HCT116 (cell line): ENCODE data around the gene OR5K3. TPM values are rescaled to one million over a fixed set of nuclear protein-coding genes. Genes with fewer than 3 reads are reported as not detected.

ENCODE experiments used
- ATAC-seq: fragments of 200-7000 bp; cut with Tn5 transposase; 2 replicates; pipeline ENCODE4 v1.9.1; 2020; ENCODE audit warnings: mild to moderate bottlenecking, moderate library complexity
- BruUV-seq: library from RNA; stranded (reverse); fragments of 400-500 nt; replicated peaks from 2 replicates; lab custom pipeline; 2021; lab: Mats Ljungman, UMichigan
- CTCF ChIA-PET: fragments of 300-600 bp; sonication (Branson Sonifier 250); formaldehyde crosslinking; loops from one replicate; lab custom pipeline; 2021; ENCODE audit warnings: antibody characterized with exemption; lab: Charles Lee
- POLR2A ChIA-PET: fragments of 300-600, 350-600 bp; sonication (Branson Sonifier 250); formaldehyde crosslinking; loops from one replicate; lab custom pipeline; 2021; ENCODE audit warnings: antibody characterized with exemption; lab: Charles Lee
- RAD21 ChIA-PET, 2 experiments: fragments of 300-600 bp; sonication (Branson Sonifier 250); formaldehyde crosslinking; loops; one replicate each; lab custom pipeline; 2023; ENCODE audit warnings: low total read pairs in 2 of 2; ENCODE audit not compliant: uncharacterized antibody in 2 of 2, unreplicated experiment in 2 of 2, low non-redundant PET in 1 of 2; lab: Charles Lee
- DNase-seq: peaks from one replicate; pipeline ENCODE4 v3.0.0-alpha.2; 2010; ENCODE audit warnings: low read depth, low spot score
- H2AFZ ChIP-seq: fragments of 200-600 bp; shearing (Covaris generic), sonication (generic); 2 replicates; pipeline ENCODE4 v1.6.1; 2017; ENCODE audit warnings: low read depth, mixed run types, mixed read lengths, antibody characterized with exemption, low read length; ENCODE audit not compliant: poor library complexity, severe bottlenecking
- H3K27ac ChIP-seq: 2 replicates; pipeline ENCODE4 v1.5.1; 2012; ENCODE audit warnings: low read depth, low read length
- H3K27me3 ChIP-seq: fragments of 200-600 bp; sonication (generic); 2 replicates; pipeline ENCODE4 v1.6.1; 2016; ENCODE audit warnings: mixed run types, low read length, mixed read lengths; ENCODE audit not compliant: insufficient read depth
- H3K36me3 ChIP-seq, 2 experiments: fragments of 200-500 bp in 1 of 2; fragments of 200-600 bp in 1 of 2; sonication (Bioruptor generic) in 1 of 2; sonication (generic) in 1 of 2; 2 replicates each; pipeline versions ENCODE4 v1.5.1 to v1.6.1; 2014 to 2016; ENCODE audit warnings: low read length in 2 of 2, inconsistent platforms in 1 of 2, mixed read lengths in 1 of 2, mixed run types in 1 of 2; ENCODE audit not compliant: insufficient read depth in 2 of 2, control insufficient read depth in 1 of 2
- H3K4me1 ChIP-seq, 2 experiments: fragments of 200-600 bp in 1 of 2; sonication (generic) in 1 of 2; 2 replicates each; pipeline versions ENCODE4 v1.5.1 to v1.6.1; 2012 to 2017; ENCODE audit warnings: low read length in 2 of 2, inconsistent platforms in 1 of 2, mild to moderate bottlenecking in 1 of 2, mixed read lengths in 1 of 2, mixed run types in 1 of 2, moderate library complexity in 1 of 2; ENCODE audit not compliant: insufficient read depth in 2 of 2, control insufficient read depth in 1 of 2
- H3K4me2 ChIP-seq: fragments of 200-600 bp; sonication (generic); 2 replicates; pipeline ENCODE4 v1.6.1; 2017; ENCODE audit warnings: mixed run types, low read length, mixed read lengths
- H3K4me3 ChIP-seq, 2 experiments: fragments of 200-600 bp in 1 of 2; sonication (generic) in 1 of 2; replicated peaks in 1 of 2; 2 replicates each; pipeline ENCODE4 v1.5.1; 2011 to 2016; ENCODE audit warnings: low read length in 2 of 2, control low read depth in 1 of 2, low read depth in 1 of 2, mild to moderate bottlenecking in 1 of 2, mixed read lengths in 1 of 2, mixed run types in 1 of 2
- H3K79me2 ChIP-seq: fragments of 200-600 bp; sonication (generic); 2 replicates; pipeline ENCODE4 v1.6.1; 2017; ENCODE audit warnings: mild to moderate bottlenecking, mixed run types, low read length, moderate library complexity, mixed read lengths; ENCODE audit not compliant: insufficient read depth
- H3K9ac ChIP-seq: fragments of 200-600 bp; sonication (generic); 2 replicates; pipeline ENCODE4 v1.6.1; 2016; ENCODE audit warnings: low read length, mixed read lengths
- H3K9me2 ChIP-seq: fragments of 200-600 bp; sonication (generic), shearing (Covaris generic); 2 replicates; pipeline ENCODE4 v1.6.1; 2017; ENCODE audit warnings: mixed run types, mild to moderate bottlenecking, moderate library complexity; ENCODE audit not compliant: insufficient read depth
- H3K9me3 ChIP-seq, 2 experiments: fragments of 200-500 bp in 1 of 2; fragments of 200-600 bp in 1 of 2; sonication (Bioruptor generic) in 1 of 2; sonication (generic) in 1 of 2; 2 replicates each; pipeline ENCODE4 v1.6.1; 2014 to 2017; ENCODE audit warnings: low read length in 2 of 2, mixed read lengths in 2 of 2, inconsistent platforms in 1 of 2, low read depth in 1 of 2, mild to moderate bottlenecking in 1 of 2, mixed run types in 1 of 2, moderate library complexity in 1 of 2; ENCODE audit not compliant: control insufficient read depth in 1 of 2, insufficient read depth in 1 of 2
- H4K20me1 ChIP-seq: fragments of 200-600 bp; sonication (generic), shearing (Covaris generic); 2 replicates; pipeline ENCODE4 v1.6.1; 2017; ENCODE audit warnings: mixed run types, mild to moderate bottlenecking, moderate library complexity; ENCODE audit not compliant: insufficient read depth
- CEBPB ChIP-seq: IDR thresholded peaks from 2 replicates; pipeline ENCODE4 v1.6.1; 2012; ENCODE audit warnings: low read depth
- EGR1 ChIP-seq: IDR thresholded peaks from 2 replicates; pipeline ENCODE4 v1.6.1; 2012; ENCODE audit warnings: low read depth
- EZH2 ChIP-seq: fragments of 200-600 bp; sonication (generic); IDR thresholded peaks from 2 replicates; pipeline ENCODE4 v1.6.1; 2017; ENCODE audit warnings: antibody characterized with exemption, mixed run types
- EZH2phosphoT487 ChIP-seq: fragments of 200-600 bp; IDR thresholded peaks from 2 replicates; pipeline ENCODE4 v1.6.1; 2018; ENCODE audit warnings: antibody characterized with exemption, borderline replicate concordance
- FOSL1 ChIP-seq: IDR thresholded peaks from 2 replicates; pipeline ENCODE4 v1.6.1; 2012; ENCODE audit warnings: low read depth
- JUND ChIP-seq: IDR thresholded peaks from 2 replicates; pipeline ENCODE4 v1.6.1; 2012
- MAX ChIP-seq: IDR thresholded peaks from 2 replicates; pipeline ENCODE4 v1.6.1; 2012
- POLR2AphosphoS5 ChIP-seq: IDR thresholded peaks from 2 replicates; pipeline ENCODE4 v1.6.1; 2011; ENCODE audit warnings: mild to moderate bottlenecking, low read depth, low read length, moderate library complexity
- RAD21 ChIP-seq: IDR thresholded peaks from 2 replicates; pipeline ENCODE4 v1.6.1; 2012; ENCODE audit warnings: low read depth, mild to moderate bottlenecking
- SIN3A ChIP-seq: IDR thresholded peaks from 2 replicates; pipeline ENCODE4 v1.6.1; 2012; ENCODE audit warnings: low read depth
- SP1 ChIP-seq: IDR thresholded peaks from 2 replicates; pipeline ENCODE4 v1.6.1; 2012; ENCODE audit warnings: low read depth
- SRF ChIP-seq: IDR thresholded peaks from 2 replicates; pipeline ENCODE4 v1.6.1; 2012; ENCODE audit warnings: low read depth
- YY1 ChIP-seq: IDR thresholded peaks from 2 replicates; pipeline ENCODE4 v1.6.1; 2011; ENCODE audit warnings: low read length, low read depth, moderate library complexity, mild to moderate bottlenecking; ENCODE audit not compliant: insufficient replicate concordance; ENCODE audit errors: extremely low read depth
- ZBTB33 ChIP-seq: IDR thresholded peaks from 2 replicates; pipeline ENCODE4 v1.6.1; 2011; ENCODE audit warnings: mild to moderate bottlenecking, low read length, moderate library complexity; ENCODE audit not compliant: insufficient replicate concordance; ENCODE audit errors: extremely low read depth
- intact Hi-C: fragments of 100-400 bp; cut with micrococcal nuclease; formaldehyde crosslinking; loops from 2 replicates; pipeline ENCODE4 v1.10.0; 2022
- total RNA-seq: library from RNA; stranded (reverse); gene quantifications from one replicate; pipeline ENCODE4 v1.2.1, GENCODE V29; 2021; ENCODE audit not compliant: unreplicated experiment

OR5K3 gene
- total RNA-seq, 1 experiment from 2014 or later = not detected

- CTCF ChIA-PET = no interaction called here
- no peak for ATAC-seq
- Histone ChIP-seq H3K9me3 (no peaks in the 10 kb centered on the region), H3K4me3 (no peak overlapping the region), H3K27ac (no peak overlapping the region), H3K9me2 (no peaks in the 10 kb centered on the region), H3K36me3 (no peaks in the 10 kb centered on the region), H3K27me3 (no peaks in the 10 kb centered on the region), H4K20me1 (no peaks in the 10 kb centered on the region), H2AFZ (no peak overlapping the region), H3K9ac (no peak overlapping the region), H3K79me2 (no peaks in the 10 kb centered on the region), H3K4me2 (no peak overlapping the region), H3K4me1 (no peaks in the 10 kb centered on the region)
- DNase-seq = no peak
- intact Hi-C loops = no loop called here
- POLR2A ChIA-PET = no interaction called here
- RAD21 ChIA-PET = no interaction called here
- TF ChIP-seq JUND (no peak), EZH2phosphoT487 (no peak), FOSL1 (no peak), SRF (no peak), YY1 (no peak), RAD21 (no peak), ZBTB33 (no peak), SP1 (no peak), EZH2 (no peak), EGR1 (no peak), POLR2AphosphoS5 (no peak), CEBPB (no peak), MAX (no peak), SIN3A (no peak)
- no TSS peak for BruUV-seq
These were observed 2.3 kb upstream of the OR5K3 start for GRCh38 chr3:98388147-98388546.
